SK-N-SH treated with all-trans-retinoic acid at 6 μM for 48 hours (cell line): ENCODE results near the gene RGL2.
"Not testable (repeated sequence)": the region's sequence is repeated elsewhere in the genome, so short reads cannot be mapped to it uniquely, and the experiment has no call there.

Experiments used
- ATAC-seq: fragments of 200-7000 bp; cut with Tn5 transposase; 3 replicates; pipeline ENCODE4 v1.9.1; 2020; ENCODE audit warnings: mild to moderate bottlenecking, moderate library complexity
- ARNTL ChIP-seq: fragments of 450-650 bp; formaldehyde crosslinking; IDR thresholded peaks from 2 replicates; pipeline ENCODE4 v1.5.0; 2020; ENCODE audit warnings: low read depth, mild to moderate bottlenecking, moderate library complexity, borderline replicate concordance
- BACH2 ChIP-seq: fragments of 250-450 bp; sonication (Bioruptor Pico); IDR thresholded peaks from 2 replicates; pipeline ENCODE4 v1.9.0; 2021; ENCODE audit warnings: mild to moderate bottlenecking, borderline replicate concordance
- CREB5 ChIP-seq: fragments of 250-450 bp; sonication (Bioruptor Pico); IDR thresholded peaks from 2 replicates; pipeline ENCODE4 v1.5.1; 2020; ENCODE audit warnings: low read depth, mild to moderate bottlenecking, moderate library complexity
- CSDC2 ChIP-seq: fragments of 250-450 bp; sonication (Bioruptor Pico); IDR thresholded peaks from 2 replicates; pipeline ENCODE4 v1.5.0; 2020; ENCODE audit warnings: mild to moderate bottlenecking, moderate library complexity
- GLIS3 ChIP-seq: fragments of 250-450 bp; sonication (Bioruptor Pico); IDR thresholded peaks from 2 replicates; pipeline ENCODE4 v1.5.0; 2020; ENCODE audit warnings: mild to moderate bottlenecking, moderate library complexity
- ISL1 ChIP-seq: fragments of 250-450 bp; sonication (Bioruptor Pico); IDR thresholded peaks from 2 replicates; pipeline ENCODE4 v2.1.2; 2022; ENCODE audit warnings: mild to moderate bottlenecking, moderate library complexity
- OSR1 ChIP-seq: fragments of 250-450 bp; sonication (Bioruptor Pico); IDR thresholded peaks from 2 replicates; pipeline ENCODE4 v1.8.0; 2022; ENCODE audit warnings: moderate library complexity, mild to moderate bottlenecking, inconsistent platforms
- PATZ1 ChIP-seq: fragments of 250-450 bp; sonication (Bioruptor Pico); IDR thresholded peaks from 2 replicates; pipeline ENCODE4 v1.8.0; 2020; ENCODE audit warnings: mild to moderate bottlenecking, moderate library complexity, borderline replicate concordance
- POU6F1 ChIP-seq: fragments of 250-450 bp; sonication (Bioruptor Pico); IDR thresholded peaks from 2 replicates; pipeline ENCODE4 v1.8.0; 2021; ENCODE audit warnings: low read depth, mild to moderate bottlenecking, moderate library complexity, borderline replicate concordance
- PPARA ChIP-seq: fragments of 250-450 bp; sonication (Bioruptor Pico); IDR thresholded peaks from 2 replicates; pipeline ENCODE4 v1.5.0; 2020; ENCODE audit warnings: mild to moderate bottlenecking, borderline replicate concordance
- RARB ChIP-seq: fragments of 250-450 bp; sonication (Bioruptor Pico); IDR thresholded peaks from 2 replicates; pipeline ENCODE4 v1.8.0; 2021; ENCODE audit warnings: mild to moderate bottlenecking, moderate library complexity
- SNAI2 ChIP-seq: fragments of 250-450 bp; sonication (Bioruptor Pico); IDR thresholded peaks from 2 replicates; pipeline ENCODE4 v1.5.0; 2020; ENCODE audit warnings: mild to moderate bottlenecking, moderate library complexity
- TCF4 ChIP-seq: fragments of 250-450 bp; sonication (Bioruptor Pico); IDR thresholded peaks from 2 replicates; pipeline ENCODE4 v1.8.0; 2021; ENCODE audit warnings: mild to moderate bottlenecking, moderate library complexity, borderline replicate concordance
- TOX ChIP-seq: fragments of 250-450 bp; sonication (Bioruptor Pico); IDR thresholded peaks from 2 replicates; pipeline ENCODE4 v1.8.0; 2021; ENCODE audit warnings: mild to moderate bottlenecking, moderate library complexity, borderline replicate concordance
- TSHZ2 ChIP-seq: fragments of 250-450 bp; sonication (Bioruptor Pico); IDR thresholded peaks from 2 replicates; pipeline ENCODE4 v1.5.0; 2020; ENCODE audit warnings: mild to moderate bottlenecking, moderate library complexity
- ZC3H10 ChIP-seq: fragments of 250-450 bp; sonication (Bioruptor Pico); IDR thresholded peaks from 2 replicates; pipeline ENCODE4 v1.5.1; 2021; ENCODE audit warnings: mild to moderate bottlenecking, moderate library complexity
- ZFP3 ChIP-seq: fragments of 250-450 bp; sonication (Bioruptor Pico); IDR thresholded peaks from 2 replicates; pipeline ENCODE4 v1.5.0; 2020; ENCODE audit warnings: mild to moderate bottlenecking, moderate library complexity
- ZFP30 ChIP-seq: fragments of 450-650 bp; formaldehyde crosslinking; IDR thresholded peaks from 2 replicates; pipeline ENCODE4 v1.5.0; 2022; ENCODE audit warnings: mild to moderate bottlenecking, moderate library complexity
- ZNF565 ChIP-seq: fragments of 450-650 bp; formaldehyde crosslinking; conservative IDR thresholded peaks from 2 replicates; pipeline ENCODE4 v1.5.0; 2020; ENCODE audit warnings: low read depth, mild to moderate bottlenecking, moderate library complexity
- ZNF70 ChIP-seq: fragments of 450-650 bp; formaldehyde crosslinking; IDR thresholded peaks from 2 replicates; pipeline ENCODE4 v1.5.0; 2020; ENCODE audit warnings: mild to moderate bottlenecking, moderate library complexity
- ZNF8 ChIP-seq: fragments of 450-650 bp; formaldehyde crosslinking; IDR thresholded peaks from 2 replicates; pipeline ENCODE4 v1.5.0; 2020; ENCODE audit warnings: mild to moderate bottlenecking, moderate library complexity

The RGL2 gene

GRCh38 chr6:33276581-33276863 is 22.2 kb downstream of the RGL2 start:
- TF ChIP-seq BACH2 (no peak), TCF4 (CRISPR knock-in tag) (no peak), ZFP30 (no peak), CSDC2 (CRISPR knock-in tag) (no peak), ZNF70 (CRISPR knock-in tag) (no peak)
- no peak for ATAC-seq

- not testable (repeated sequence) for ATAC-seq
Observed at GRCh38 chr6:33275795-33276580, 22.8 kb downstream of the RGL2 start.

- no peak for ATAC-seq
- TF ChIP-seq CREB5 (no peak), GLIS3 (CRISPR knock-in tag) (no peak), ZNF8 (CRISPR knock-in tag) (no peak), OSR1 (CRISPR knock-in tag) (no peak), PATZ1 (no peak)
Observed at GRCh38 chr6:33273924-33274902, 24.5 kb downstream of the RGL2 start.

GRCh38 chr6:33273129-33273923 is 25.4 kb downstream of the RGL2 start:
- TF ChIP-seq PPARA, result no peak
- no peak for TF ChIP-seq GLIS3 (CRISPR knock-in tag)
- no peak for TF ChIP-seq OSR1 (CRISPR knock-in tag)
- TF ChIP-seq ZNF8 (CRISPR knock-in tag), result no peak
- TF ChIP-seq ZNF70 (CRISPR knock-in tag), result no peak
- TF ChIP-seq TOX (CRISPR knock-in tag), result no peak
- TF ChIP-seq TCF4 (CRISPR knock-in tag), result no peak
- no peak for TF ChIP-seq TSHZ2
- TF ChIP-seq ZNF565 (CRISPR knock-in tag), result no peak
- no peak for TF ChIP-seq ARNTL (CRISPR knock-in tag)
- no peak for TF ChIP-seq RARB (CRISPR knock-in tag)
- TF ChIP-seq SNAI2 (CRISPR knock-in tag), result no peak
- TF ChIP-seq BACH2, result no peak
- TF ChIP-seq ZFP3 (CRISPR knock-in tag), result no peak
- no peak for TF ChIP-seq ISL1 (CRISPR knock-in tag)
- no peak for TF ChIP-seq ZC3H10 (CRISPR knock-in tag)
- no peak for TF ChIP-seq POU6F1 (CRISPR knock-in tag)
- no peak for TF ChIP-seq PATZ1
- ATAC-seq, result no peak
